Skin epidermis (tissue), 12 donors: ENCODE results near the gene NFASC.

Experiments
- H3K27ac ChIP-seq, 21 experiments: fragments of 200-600 bp; sonication (generic) in 11 of 21; one replicate each; pipeline ENCODE4 v1.5.0; 2020; ENCODE audit warnings: mild to moderate bottlenecking in 3 of 21, inconsistent platforms in 2 of 21, moderate library complexity in 2 of 21
- H3K4me3 ChIP-seq, 7 experiments: fragments of 200-600 bp; sonication (generic) in 2 of 7; one replicate each; pipeline ENCODE4 v1.5.0; 2020; ENCODE audit warnings: inconsistent platforms in 2 of 7, mild to moderate bottlenecking in 2 of 7, moderate library complexity in 1 of 7

The NFASC gene

GRCh38 chr1:204883405-204883804, 12.7 kb downstream of the NFASC start:
- H3K27ac ChIP-seq = no peak overlapping the region
- H3K4me3 ChIP-seq = no peak overlapping the region

- peak overlapping the region in 2 of 21 experiments; percentile 1 to 63 for H3K27ac ChIP-seq
- no peak overlapping the region for H3K4me3 ChIP-seq
These were observed 14.6 kb downstream of the NFASC start for GRCh38 chr1:204885288-204885711.

- Histone ChIP-seq H3K27ac (peak overlapping the region in 2 of 21 experiments; percentile 1 to 63), H3K4me3 (no peak overlapping the region)
These were observed 15.1 kb downstream of the NFASC start for GRCh38 chr1:204885790-204886189.

GRCh38 chr1:204887846-204888245, 17.2 kb downstream of the NFASC start:
- no peak overlapping the region for H3K27ac ChIP-seq
- H3K4me3 ChIP-seq = no peak overlapping the region

- Histone ChIP-seq H3K4me3 (no peak overlapping the region), H3K27ac (no peak overlapping the region)
These were observed 17.6 kb downstream of the NFASC start for GRCh38 chr1:204888294-204888693.

- Histone ChIP-seq H3K27ac (no peak overlapping the region), H3K4me3 (no peak overlapping the region)
These were observed 19.2 kb downstream of the NFASC start for GRCh38 chr1:204889681-204890383.

- H3K4me3 ChIP-seq = no peak overlapping the region
- H3K27ac ChIP-seq = no peak overlapping the region
These were observed 21.2 kb downstream of the NFASC start for GRCh38 chr1:204891860-204892259.

GRCh38 chr1:204894031-204894430, 23.4 kb downstream of the NFASC start:
- Histone ChIP-seq H3K4me3 (no peak overlapping the region), H3K27ac (no peak overlapping the region)

GRCh38 chr1:204894606-204895005, 23.9 kb downstream of the NFASC start:
- Histone ChIP-seq H3K4me3 (no peak overlapping the region), H3K27ac (no peak overlapping the region)

- H3K27ac ChIP-seq = no peak overlapping the region
- H3K4me3 ChIP-seq = no peak overlapping the region
These were observed 25.4 kb downstream of the NFASC start for GRCh38 chr1:204896023-204896422.

GRCh38 chr1:204896787-204897469, 26.3 kb downstream of the NFASC start:
- no peak overlapping the region for H3K27ac ChIP-seq
- H3K4me3 ChIP-seq = no peak overlapping the region

- no peak overlapping the region for H3K27ac ChIP-seq
These were observed 30.1 kb downstream of the NFASC start for GRCh38 chr1:204900721-204901120.

GRCh38 chr1:204902671-204903070, 32.0 kb downstream of the NFASC start:
- no peak overlapping the region for H3K4me3 ChIP-seq
- no peak overlapping the region for H3K27ac ChIP-seq

More at GRCh38 chr1:204900721-204901120, 30.1 kb downstream of the NFASC start:
- H3K4me3 ChIP-seq = no peak overlapping the region

GRCh38 chr1:204904228-204904810, 33.7 kb downstream of the NFASC start:
- Histone ChIP-seq H3K4me3 (no peak overlapping the region), H3K27ac (no peak overlapping the region)

GRCh38 chr1:204909109-204909508, 38.4 kb downstream of the NFASC start:
- Histone ChIP-seq H3K27ac (no peak overlapping the region), H3K4me3 (no peak overlapping the region)

GRCh38 chr1:204915861-204916495, 45.3 kb downstream of the NFASC start:
- Histone ChIP-seq H3K4me3 (no peak overlapping the region), H3K27ac (peak overlapping the region in 18 of 21 experiments; percentile 9 to 74 (median 40))

GRCh38 chr1:204917802-204918201, 47.1 kb downstream of the NFASC start:
- Histone ChIP-seq H3K27ac (no peak overlapping the region), H3K4me3 (no peak overlapping the region)

GRCh38 chr1:204920511-204920910, 49.8 kb downstream of the NFASC start:
- no peak overlapping the region for H3K27ac ChIP-seq
- H3K4me3 ChIP-seq = no peak overlapping the region

GRCh38 chr1:204920967-204921366, 50.3 kb downstream of the NFASC start:
- H3K27ac ChIP-seq = no peak overlapping the region
- H3K4me3 ChIP-seq = no peak overlapping the region

GRCh38 chr1:204921855-204922516, 51.3 kb downstream of the NFASC start:
- H3K27ac ChIP-seq = no peak overlapping the region
- H3K4me3 ChIP-seq = no peak overlapping the region
